PC-3 (cell line): Measurements from ENCODE around the gene ROBO3. TPM values are rescaled to one million over a fixed set of nuclear protein-coding genes. Genes with fewer than 3 reads are reported as not detected.

Experiments used
- ATAC-seq: fragments of 200-7000 bp; cut with Tn5 transposase; 2 replicates; pipeline ENCODE4 v1.9.1; 2020; ENCODE audit warnings: mild to moderate bottlenecking, moderate library complexity
- BruUV-seq: library from RNA; stranded (reverse); fragments of 400-500 nt; replicated peaks from 2 replicates; lab custom pipeline; 2021; lab: Mats Ljungman, UMichigan
- CTCF ChIA-PET: fragments of 300-600 bp; sonication (Branson Sonifier 250); formaldehyde crosslinking; loops from one replicate; lab custom pipeline; 2022; ENCODE audit warnings: antibody characterized with exemption; lab: Charles Lee
- POLR2A ChIA-PET: fragments of 300-600 bp; sonication (Branson Sonifier 250); formaldehyde crosslinking; loops from one replicate; lab custom pipeline; 2022; ENCODE audit warnings: antibody characterized with exemption; ENCODE audit not compliant: unreplicated experiment; lab: Charles Lee
- DNase-seq: peaks from one replicate; pipeline ENCODE4 v3.0.0-alpha.2; 2015
- H2AFZ ChIP-seq: fragments of 300-600 bp; sonication (generic); 2 replicates; pipeline ENCODE4 v1.6.0; 2016; ENCODE audit warnings: antibody characterized with exemption, low read length
- H3F3A ChIP-seq: fragments of 300-600 bp; sonication (generic); one replicate; pipeline ENCODE4 v1.6.0; 2017; ENCODE audit warnings: antibody characterized with exemption, low read length, control low read depth, mild to moderate bottlenecking; ENCODE audit not compliant: unreplicated experiment
- H3K27ac ChIP-seq: fragments of 300-600 bp; sonication (generic); 2 replicates; pipeline ENCODE4 v1.5.1; 2016; ENCODE audit warnings: mild to moderate bottlenecking, low read length
- H3K27me3 ChIP-seq: fragments of 300-600 bp; sonication (generic); 2 replicates; pipeline ENCODE4 v1.6.1; 2016; ENCODE audit warnings: low read length, mixed read lengths
- H3K36me3 ChIP-seq: fragments of 300-600 bp; sonication (generic); 2 replicates; pipeline ENCODE4 v1.6.1; 2016; ENCODE audit warnings: low read depth, mixed run types, low read length, mixed read lengths
- H3K4me1 ChIP-seq: fragments of 300-600 bp; sonication (generic); 2 replicates; pipeline ENCODE4 v1.5.1; 2016; ENCODE audit warnings: low read length; ENCODE audit not compliant: insufficient read depth
- H3K4me2 ChIP-seq: fragments of 300-600 bp; sonication (generic); 2 replicates; pipeline ENCODE4 v1.6.0; 2016; ENCODE audit warnings: low read length
- H3K4me3 ChIP-seq: fragments of 300-600 bp; sonication (generic); 2 replicates; pipeline ENCODE4 v1.5.1; 2016; ENCODE audit warnings: mild to moderate bottlenecking, low read length, mixed read lengths
- H3K79me2 ChIP-seq: fragments of 300-600 bp; sonication (generic); 2 replicates; pipeline ENCODE4 v1.6.1; 2017; ENCODE audit warnings: low read length, mixed read lengths
- H3K9ac ChIP-seq: fragments of 300-600 bp; sonication (generic); 2 replicates; pipeline ENCODE4 v1.6.0; 2016; ENCODE audit warnings: mild to moderate bottlenecking, low read length
- H3K9me2 ChIP-seq: fragments of 300-600 bp; sonication (generic); replicated peaks from 2 replicates; pipeline ENCODE4 v1.6.1; 2016; ENCODE audit warnings: mixed run types, low read length, mixed read lengths
- H3K9me3 ChIP-seq: fragments of 300-600 bp; sonication (generic); 2 replicates; pipeline ENCODE4 v1.6.1; 2016; ENCODE audit warnings: low read length, mixed read lengths
- H4K20me1 ChIP-seq: fragments of 300-600 bp; sonication (generic); 2 replicates; pipeline ENCODE4 v1.6.1; 2016; ENCODE audit warnings: low read length, mixed read lengths
- CTCF ChIP-seq: fragments of 300-600 bp; sonication (generic); conservative IDR thresholded peaks from 2 replicates; pipeline ENCODE4 v1.5.1; 2017; ENCODE audit warnings: antibody characterized with exemption, low read depth, mild to moderate bottlenecking, low read length
- EZH2 ChIP-seq: fragments of 300-600 bp; sonication (generic); IDR thresholded peaks from one replicate; pipeline ENCODE4 v1.6.1; 2017; ENCODE audit warnings: antibody characterized with exemption, mild to moderate bottlenecking, low read length; ENCODE audit not compliant: unreplicated experiment
- EZH2phosphoT487 ChIP-seq: fragments of 300-600 bp; sonication (generic); IDR thresholded peaks from 2 replicates; pipeline ENCODE4 v1.6.1; 2018; ENCODE audit warnings: mild to moderate bottlenecking, antibody characterized with exemption, low read length, borderline replicate concordance
- intact Hi-C: fragments of 100-400 bp; cut with micrococcal nuclease; formaldehyde crosslinking; loops from 2 replicates; pipeline ENCODE4 v1.9.0; 2023
- total RNA-seq: library from RNA; depleted of rRNA; stranded (reverse); fragments of >200 nt; gene quantifications from 2 replicates; pipeline ENCODE4 v1.2.3, GENCODE V29; 2014

The ROBO3 gene
- total RNA-seq, 1 experiment from 2014 or later, result 18.5 TPM

- peak; percentile 94 for TF ChIP-seq CTCF
- TF ChIP-seq EZH2, result no peak
- Histone ChIP-seq H3K79me2 (no peaks in the 10 kb centered on the region), H2AFZ (peak overlapping the region; percentile 89), H3K9ac (peak overlapping the region; percentile 75), H4K20me1 (no peaks in the 10 kb centered on the region), H3K4me2 (peak overlapping the region; percentile 95), H3K27ac (peak overlapping the region; percentile 61), H3K4me1 (peaks cover 12% of the 10 kb centered on the region), H3F3A (no peaks in the 10 kb centered on the region), H3K4me3 (peak overlapping the region; percentile 76), H3K27me3 (no peaks in the 10 kb centered on the region), H3K36me3 (no peaks in the 10 kb centered on the region), H3K9me2 (no peaks in the 10 kb centered on the region), H3K9me3 (no peaks in the 10 kb centered on the region)
- ATAC-seq, result peak; percentile 93
- DNase-seq, result peak; percentile 91
- BruUV-seq, result no TSS peak
- intact Hi-C loops, result loop anchor here (1.0 kb wide), 2 partner anchors 22 to 77 kb away; no protein-coding TSS in a partner anchor
- POLR2A ChIA-PET, result interaction anchor here (0.6 to 1.5 kb wide), 5 partner anchors 22 to 1011 kb away, joined by 3 to 17 read pairs (median 3); partner anchors contain the start of genes CCDC15, HYLS1 and ROBO4
- CTCF ChIA-PET, result interaction anchor here (0.5 to 1.4 kb wide), 18 partner anchors 9 to 557 kb away, joined by 3 to 20 read pairs (median 4); partner anchors contain the start of genes CCDC15, HEPACAM and ROBO4
Measured at GRCh38 chr11:124875943-124876817, 10.9 kb downstream of the ROBO3 start.

- H3K9ac ChIP-seq, result peak overlapping the region; percentile 75
- H3K4me3 ChIP-seq, result peak overlapping the region; percentile 76
- no peaks in the 10 kb centered on the region for H3K9me3 ChIP-seq
- no peak for TF ChIP-seq EZH2
- no peak for TF ChIP-seq CTCF
- no peak for TF ChIP-seq EZH2phosphoT487
- H4K20me1 ChIP-seq, result no peaks in the 10 kb centered on the region
- intact Hi-C loops, result loop anchor here (1.0 kb wide), 2 partner anchors 21 to 76 kb away; no protein-coding TSS in a partner anchor
- peaks cover 12% of the 10 kb centered on the region for H3K4me1 ChIP-seq
- peak overlapping the region; percentile 89 for H2AFZ ChIP-seq
- ChIA-PET CTCF (interaction anchor here (0.5 to 1.4 kb wide), 16 partner anchors 10 to 556 kb away, joined by 3 to 20 read pairs (median 4); partner anchors contain the start of genes CCDC15, HEPACAM and ROBO4), POLR2A (interaction anchor here (0.6 to 1.5 kb wide), 5 partner anchors 21 to 1010 kb away, joined by 3 to 17 read pairs (median 3); partner anchors contain the start of genes CCDC15, HYLS1 and ROBO4)
- H3K4me2 ChIP-seq, result peak overlapping the region; percentile 95
- H3K36me3 ChIP-seq, result no peaks in the 10 kb centered on the region
- no peaks in the 10 kb centered on the region for H3F3A ChIP-seq
- TSS peak; percentile 70 for BruUV-seq
- ATAC-seq (no peak), DNase-seq (no peak)
- H3K9me2 ChIP-seq, result no peaks in the 10 kb centered on the region
- H3K27me3 ChIP-seq, result no peaks in the 10 kb centered on the region
- H3K79me2 ChIP-seq, result no peaks in the 10 kb centered on the region
- H3K27ac ChIP-seq, result no peak overlapping the region
Measured at GRCh38 chr11:124876818-124877630, 11.8 kb downstream of the ROBO3 start.
